ENCODE data around the gene CASP8AP2. TPM values are rescaled to one million over a fixed set of nuclear protein-coding genes. Genes with fewer than 3 reads are reported as not detected.

Gene CASP8AP2
- total and polyA plus RNA-seq, 2 experiments from 2014 or later = 31.3 to 75.5 TPM

- H2AFZ ChIP-seq = no peak overlapping the region
- H3K4me3 Mint-ChIP-seq = no peak overlapping the region
- H3K9me3 Mint-ChIP-seq = no peaks in the 10 kb centered on the region
- H3K27me3 Mint-ChIP-seq (ENCODE audit: insufficient read depth, low read depth, poor library complexity) = peaks cover 8% of the 10 kb centered on the region
- H3K4me1 ChIP-seq (ENCODE audit: insufficient read depth) = no peaks in the 10 kb centered on the region
- H3K79me2 ChIP-seq (replicated peaks; ENCODE audit: insufficient read depth) = peaks cover 82% of the 10 kb centered on the region
- H3K27me3 ChIP-seq (ENCODE audit: insufficient read depth) = no peaks in the 10 kb centered on the region
- no peaks in the 10 kb centered on the region for H3K9me2 ChIP-seq (ENCODE audit: insufficient read depth)
- no peak overlapping the region for H3K27ac ChIP-seq (ENCODE audit: low read depth)
- no peak overlapping the region for H3K4me3 ChIP-seq
- no peak overlapping the region for H3K4me2 ChIP-seq
- H3K27ac Mint-ChIP-seq = no peak overlapping the region
- peaks cover 89% of the 10 kb centered on the region for H3K36me3 Mint-ChIP-seq (ENCODE audit: low read depth)
- TF ChIP-seq STAT1 (IDR thresholded peaks at IDR 0.05; ENCODE audit: unreplicated experiment) (no peak), EZH2phosphoT487 (IDR thresholded peaks at IDR 0.05; ENCODE audit: unreplicated experiment) (no peak), REST (IDR thresholded peaks at IDR 0.05; ENCODE audit: unreplicated experiment) (no peak), CREB1 (CRISPR knock-in tag; IDR thresholded peaks at IDR 0.05; ENCODE audit: low read depth) (no peak), ZNF331 (CRISPR knock-in tag; IDR thresholded peaks at IDR 0.05; ENCODE audit: low read depth) (no peak), ZNF462 (CRISPR knock-in tag; IDR thresholded peaks at IDR 0.05) (no peak), ETS1 (IDR thresholded peaks at IDR 0.05) (no peak), EZH2 (IDR thresholded peaks at IDR 0.05; ENCODE audit: low read depth, unreplicated experiment) (no peak), JUNB (IDR thresholded peaks at IDR 0.05; ENCODE audit: unreplicated experiment) (no peak), ZNF114 (CRISPR knock-in tag; IDR thresholded peaks at IDR 0.05) (no peak)
- H4K20me1 ChIP-seq (replicated peaks; ENCODE audit: insufficient read depth) = peaks cover 45% of the 10 kb centered on the region
- peaks cover 91% of the 10 kb centered on the region for H3K36me3 ChIP-seq (ENCODE audit: insufficient read depth)
- DNase-seq (ENCODE audit: low spot score) = no peak
- ATAC-seq = no peak
- peaks cover 6% of the 10 kb centered on the region; the same call in 1 of the 2 replicates for H3F3A ChIP-seq (replicated peaks; ENCODE audit: low read depth)
- peaks cover 14% of the 10 kb centered on the region for H3K4me1 Mint-ChIP-seq
Observed at GRCh38 chr6:89790403-89790802, 39.3 kb upstream of the CASP8AP2 start.
